SIG-M5 treated with dmso at 0.1 percent for 504 hours (cell line): ENCODE results near the gene NEFH.

Experiments
- DNase-seq: peaks from one replicate; lab custom pipeline; 2025; ENCODE audit not compliant: unreplicated experiment; lab: John Stamatoyannopoulos, UW

NEFH gene

GRCh38 chr22:29459773-29460172 lies 20.2 kb upstream of the NEFH start:
- DNase-seq: no peak

GRCh38 chr22:29461263-29461662 lies 18.8 kb upstream of the NEFH start:
- DNase-seq: no peak

- no peak for DNase-seq
Measured at GRCh38 chr22:29463629-29464028, 16.4 kb upstream of the NEFH start.

GRCh38 chr22:29464581-29464980 lies 15.4 kb upstream of the NEFH start:
- no peak for DNase-seq

- no peak for DNase-seq
Measured at GRCh38 chr22:29469755-29470154, 10.3 kb upstream of the NEFH start.

- peak; percentile 50 for DNase-seq
Measured at GRCh38 chr22:29470159-29470855, 9.7 kb upstream of the NEFH start.

GRCh38 chr22:29473001-29473400 lies 7.0 kb upstream of the NEFH start:
- DNase-seq: no peak

GRCh38 chr22:29475550-29475949 lies 4.5 kb upstream of the NEFH start:
- no peak for DNase-seq

- no peak for DNase-seq
Measured at GRCh38 chr22:29476116-29476515, 3.9 kb upstream of the NEFH start.

GRCh38 chr22:29477723-29478318 lies 2.2 kb upstream of the NEFH start:
- DNase-seq: no peak

- no peak for DNase-seq
Measured at GRCh38 chr22:29478326-29479276, 1.4 kb upstream of the NEFH start.

- DNase-seq: no peak
Measured at GRCh38 chr22:29480262-29480511, 169 bp downstream of the NEFH start.

- no peak for DNase-seq
Measured at GRCh38 chr22:29480512-29481264, 670 bp downstream of the NEFH start.

- DNase-seq: no peak
Measured at GRCh38 chr22:29481265-29482000, 1.4 kb downstream of the NEFH start.

- no peak for DNase-seq
Measured at GRCh38 chr22:29482253-29482652, 2.2 kb downstream of the NEFH start.

GRCh38 chr22:29482726-29483125 lies 2.7 kb downstream of the NEFH start:
- no peak for DNase-seq

GRCh38 chr22:29483254-29483653 lies 3.2 kb downstream of the NEFH start:
- DNase-seq: no peak

GRCh38 chr22:29484642-29485041 lies 4.6 kb downstream of the NEFH start:
- DNase-seq: no peak

- DNase-seq: no peak
Measured at GRCh38 chr22:29485448-29485847, 5.4 kb downstream of the NEFH start.

GRCh38 chr22:29487426-29487986 lies 7.5 kb downstream of the NEFH start:
- DNase-seq: no peak
